Ishikawa (cell line): ENCODE data around the gene MT1B.

Source experiments
- CREB1 ChIP-seq: IDR thresholded peaks from 2 replicates; pipeline ENCODE4 v1.6.1; 2012; ENCODE audit warnings: low read depth
- EGR1 ChIP-seq: IDR thresholded peaks from 2 replicates; pipeline ENCODE4 v1.6.1; 2012
- EP300 ChIP-seq: IDR thresholded peaks from 2 replicates; pipeline ENCODE4 v1.6.1; 2012; ENCODE audit warnings: borderline replicate concordance
- NFIC ChIP-seq: IDR thresholded peaks from 2 replicates; pipeline ENCODE4 v1.6.1; 2012
- TAF1 ChIP-seq: IDR thresholded peaks from 2 replicates; pipeline ENCODE4 v1.6.1; 2012; ENCODE audit warnings: low read depth, mild to moderate bottlenecking
- YY1 ChIP-seq: IDR thresholded peaks from 2 replicates; pipeline ENCODE4 v1.6.1; 2012; ENCODE audit warnings: low read depth
- TF ChIP-seq, protein P1 (sequence below): IDR thresholded peaks from 2 replicates; pipeline ENCODE4 v1.6.1; 2012; ENCODE audit warnings: low read depth, mild to moderate bottlenecking

DNA sequence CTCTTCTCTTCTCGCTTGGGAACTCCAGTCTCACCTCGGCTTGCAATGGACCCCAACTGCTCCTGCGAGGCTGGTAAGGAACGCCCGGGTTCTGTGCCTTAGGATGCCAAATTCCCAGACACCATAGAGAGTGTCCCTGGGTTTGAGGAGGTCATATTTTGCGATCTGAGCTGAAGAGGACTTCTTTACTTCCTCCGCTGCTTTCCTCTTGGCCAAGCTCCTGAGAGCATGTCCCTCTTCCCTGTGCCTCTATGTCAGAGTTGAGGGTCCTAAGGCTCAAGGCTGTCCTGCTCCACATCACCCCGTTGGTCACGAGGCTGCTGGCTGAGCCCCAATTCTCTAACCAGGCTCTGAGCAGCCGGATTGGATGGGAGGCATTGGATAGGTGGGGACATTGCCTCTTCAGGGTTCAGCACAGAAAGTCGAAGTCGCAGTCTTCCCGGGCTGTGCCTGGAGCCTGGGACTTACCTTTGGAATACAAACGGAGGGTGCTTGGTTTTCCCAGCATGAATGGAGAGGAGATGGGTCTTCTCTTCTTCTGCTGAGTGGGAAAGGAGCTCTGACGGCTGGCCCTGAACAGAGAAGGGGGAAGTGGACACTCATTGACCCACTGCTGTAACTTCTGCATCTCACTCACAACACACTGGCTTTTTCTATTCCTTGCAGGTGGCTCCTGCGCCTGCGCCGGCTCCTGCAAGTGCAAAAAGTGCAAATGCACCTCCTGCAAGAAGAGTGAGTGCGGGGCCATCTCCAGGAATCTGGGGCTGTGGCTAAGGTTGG, 18.3 kb downstream of the MT1B start:
- TF ChIP-seq TAF1 (no peak), EP300 (no peak), YY1 (no peak), NFIC (no peak), CREB1 (no peak), EGR1 (no peak)
- TF ChIP-seq, protein P1, sequence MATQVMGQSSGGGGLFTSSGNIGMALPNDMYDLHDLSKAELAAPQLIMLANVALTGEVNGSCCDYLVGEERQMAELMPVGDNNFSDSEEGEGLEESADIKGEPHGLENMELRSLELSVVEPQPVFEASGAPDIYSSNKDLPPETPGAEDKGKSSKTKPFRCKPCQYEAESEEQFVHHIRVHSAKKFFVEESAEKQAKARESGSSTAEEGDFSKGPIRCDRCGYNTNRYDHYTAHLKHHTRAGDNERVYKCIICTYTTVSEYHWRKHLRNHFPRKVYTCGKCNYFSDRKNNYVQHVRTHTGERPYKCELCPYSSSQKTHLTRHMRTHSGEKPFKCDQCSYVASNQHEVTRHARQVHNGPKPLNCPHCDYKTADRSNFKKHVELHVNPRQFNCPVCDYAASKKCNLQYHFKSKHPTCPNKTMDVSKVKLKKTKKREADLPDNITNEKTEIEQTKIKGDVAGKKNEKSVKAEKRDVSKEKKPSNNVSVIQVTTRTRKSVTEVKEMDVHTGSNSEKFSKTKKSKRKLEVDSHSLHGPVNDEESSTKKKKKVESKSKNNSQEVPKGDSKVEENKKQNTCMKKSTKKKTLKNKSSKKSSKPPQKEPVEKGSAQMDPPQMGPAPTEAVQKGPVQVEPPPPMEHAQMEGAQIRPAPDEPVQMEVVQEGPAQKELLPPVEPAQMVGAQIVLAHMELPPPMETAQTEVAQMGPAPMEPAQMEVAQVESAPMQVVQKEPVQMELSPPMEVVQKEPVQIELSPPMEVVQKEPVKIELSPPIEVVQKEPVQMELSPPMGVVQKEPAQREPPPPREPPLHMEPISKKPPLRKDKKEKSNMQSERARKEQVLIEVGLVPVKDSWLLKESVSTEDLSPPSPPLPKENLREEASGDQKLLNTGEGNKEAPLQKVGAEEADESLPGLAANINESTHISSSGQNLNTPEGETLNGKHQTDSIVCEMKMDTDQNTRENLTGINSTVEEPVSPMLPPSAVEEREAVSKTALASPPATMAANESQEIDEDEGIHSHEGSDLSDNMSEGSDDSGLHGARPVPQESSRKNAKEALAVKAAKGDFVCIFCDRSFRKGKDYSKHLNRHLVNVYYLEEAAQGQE: no peak
